ENCODE data around the gene DCP1A.

The DCP1A gene

GRCh38 chr3:53242642-53243041 lies 104.7 kb downstream of the DCP1A start:
- DNase-seq, result no peak

- no peak for DNase-seq
Observed at GRCh38 chr3:53242155-53242554, 105.2 kb downstream of the DCP1A start.

- no peak for DNase-seq
Observed at GRCh38 chr3:53240989-53241972, 106.1 kb downstream of the DCP1A start.

GRCh38 chr3:53239800-53240199 lies 107.5 kb downstream of the DCP1A start:
- no peak for DNase-seq

GRCh38 chr3:53238886-53239285 lies 108.5 kb downstream of the DCP1A start:
- DNase-seq, result no peak

- no peak for DNase-seq
Observed at GRCh38 chr3:53238051-53238850, 109.1 kb downstream of the DCP1A start.

- no peak for DNase-seq
Observed at GRCh38 chr3:53236112-53236841, 111.1 kb downstream of the DCP1A start.

- DNase-seq, result no peak
Observed at GRCh38 chr3:53235545-53235944, 111.8 kb downstream of the DCP1A start.

- no peak for DNase-seq
Observed at GRCh38 chr3:53234841-53235232, 112.5 kb downstream of the DCP1A start.

GRCh38 chr3:53234130-53234840 lies 113.1 kb downstream of the DCP1A start:
- no peak for DNase-seq

Measured in effector CD8-positive, alpha-beta T cell (primary cell).